Subcutaneous adipose tissue (tissue), 4 donors: ENCODE results near the gene IGFBP6. TPM values are rescaled to one million over a fixed set of nuclear protein-coding genes. Genes with fewer than 3 reads are reported as not detected.

Experiments used
- CTCF ChIP-seq: fragments of 450-650 bp; IDR thresholded peaks from one replicate; pipeline ENCODE4 v1.5.1; 2016; ENCODE audit warnings: low read depth, mild to moderate bottlenecking, control low read depth, antibody characterized with exemption, moderate library complexity
- total RNA-seq, 4 donors: library from RNA; depleted of rRNA; stranded (reverse); fragments of >200 nt; gene quantifications; one replicate each; pipeline ENCODE4 v1.1.0, GENCODE V29; 2016

The IGFBP6 gene
- total RNA-seq, result 1,000 to 10,000 TPM in 1 of 4 donors, 100 to 1,000 TPM in 3; 224 to 1,933 (median 278) TPM

- no peak for TF ChIP-seq CTCF
Observed at GRCh38 chr12:53097564-53098353, at the start of gene IGFBP6. TSS of gene IGFBP6 (plus strand) at chr12:53097667. CDS start at chr12:53097718, 51 bp downstream.

GRCh38 chr12:53048033-53048779 lies 49.3 kb upstream of the IGFBP6 start:
- TF ChIP-seq CTCF, result no peak

GRCh38 chr12:53048780-53049401 lies 48.6 kb upstream of the IGFBP6 start:
- no peak for TF ChIP-seq CTCF

GRCh38 chr12:53049571-53050318 lies 47.7 kb upstream of the IGFBP6 start, which contains the start of gene TNS2:
TSS of gene TNS2 (plus strand) at chr12:53050065. CDS start at chr12:53050186, 121 bp downstream.
- no peak for TF ChIP-seq CTCF

GRCh38 chr12:53050426-53051057 lies 46.9 kb upstream of the IGFBP6 start:
- TF ChIP-seq CTCF, result no peak

GRCh38 chr12:53051058-53051880 lies 46.2 kb upstream of the IGFBP6 start:
- no peak for TF ChIP-seq CTCF
